Measurements from ENCODE around the gene TMEM272.
A peak's percentile ranks its signal among the peaks of the same experiment; 100 is the strongest.
"Not testable (repeated sequence)": the region's sequence is repeated elsewhere in the genome, so short reads cannot be mapped to it uniquely, and the experiment has no call there.

Gene TMEM272

GRCh38 chr13:51825681-51826254 is 19.2 kb downstream of the TMEM272 start:
- no peak for TF ChIP-seq POLR2AphosphoS5 (IDR thresholded peaks at IDR 0.05; ENCODE audit: low read depth)
- no peak for TF ChIP-seq REST (IDR thresholded peaks at IDR 0.05; ENCODE audit: insufficient replicate concordance, low read depth)
- TF ChIP-seq GABPA (IDR thresholded peaks at IDR 0.05; ENCODE audit: low read depth): no peak
- no peak for TF ChIP-seq CTCF (IDR thresholded peaks at IDR 0.05; ENCODE audit: insufficient read depth, low read length)
- no peak for TF ChIP-seq SPI1 (IDR thresholded peaks at IDR 0.05; ENCODE audit: borderline replicate concordance, low read depth)
- Histone ChIP-seq H3K27me3 (ENCODE audit: insufficient read depth, poor library complexity, severe bottlenecking) (no peaks in the 10 kb centered on the region), H3K27ac (replicated peaks) (peak overlapping the region; percentile 78), H3K4me3 (replicated peaks; ENCODE audit: insufficient read depth, low read length) (no peak overlapping the region)
- DNase-seq (ENCODE audit: low read depth in 1 of 2, low spot score in 1 of 2): no peak

- Histone ChIP-seq H3K27ac (replicated peaks) (peak overlapping the region; percentile 78), H3K4me3 (replicated peaks; ENCODE audit: insufficient read depth, low read length) (no peak overlapping the region), H3K27me3 (ENCODE audit: insufficient read depth, poor library complexity, severe bottlenecking) (no peaks in the 10 kb centered on the region)
- DNase-seq (ENCODE audit: low read depth in 1 of 2, low spot score in 1 of 2): peak; percentile 92 to 94
- TF ChIP-seq REST (IDR thresholded peaks at IDR 0.05; ENCODE audit: insufficient replicate concordance, low read depth): peak; percentile 51
- TF ChIP-seq CTCF (IDR thresholded peaks at IDR 0.05; ENCODE audit: insufficient read depth, low read length): no peak
- TF ChIP-seq GABPA (IDR thresholded peaks at IDR 0.05; ENCODE audit: low read depth): no peak
- TF ChIP-seq POLR2AphosphoS5 (IDR thresholded peaks at IDR 0.05; ENCODE audit: low read depth): 0 out of 2 replicates have a peak, but pooled peaks have one; percentile 51
- TF ChIP-seq SPI1 (IDR thresholded peaks at IDR 0.05; ENCODE audit: borderline replicate concordance, low read depth): peak; percentile 11; the same call in 1 of the 2 replicates
Measured at GRCh38 chr13:51825165-51825592, 19.8 kb downstream of the TMEM272 start.

- not testable (repeated sequence) for DNase-seq (ENCODE audit: low read depth in 1 of 2, low spot score in 1 of 2); H3K27me3 ChIP-seq (ENCODE audit: insufficient read depth, poor library complexity, severe bottlenecking); H3K4me3 ChIP-seq (replicated peaks; ENCODE audit: insufficient read depth, low read length)
Measured at GRCh38 chr13:51824712-51825111, 20.3 kb downstream of the TMEM272 start.

GRCh38 chr13:51823863-51824262 is 21.1 kb downstream of the TMEM272 start:
- H3K27me3 ChIP-seq (ENCODE audit: insufficient read depth, poor library complexity, severe bottlenecking): no peaks in the 10 kb centered on the region
- no peak for DNase-seq (ENCODE audit: low read depth in 1 of 2, low spot score in 1 of 2)
- TF ChIP-seq POLR2AphosphoS5 (IDR thresholded peaks at IDR 0.05; ENCODE audit: low read depth) (no peak), CTCF (IDR thresholded peaks at IDR 0.05; ENCODE audit: insufficient read depth, low read length) (no peak), REST (IDR thresholded peaks at IDR 0.05; ENCODE audit: insufficient replicate concordance, low read depth) (no peak), SPI1 (IDR thresholded peaks at IDR 0.05; ENCODE audit: borderline replicate concordance, low read depth) (no peak), GABPA (IDR thresholded peaks at IDR 0.05; ENCODE audit: low read depth) (no peak)
- H3K4me3 ChIP-seq (replicated peaks; ENCODE audit: insufficient read depth, low read length): no peak overlapping the region
- H3K27ac ChIP-seq (replicated peaks): peak overlapping the region; percentile 40; the same call in 1 of the 2 replicates

More at GRCh38 chr13:51824712-51825111, 20.3 kb downstream of the TMEM272 start:
- H3K27ac ChIP-seq (replicated peaks): peak overlapping the region; percentile 40

All from HL-60 (cell line).